Measurements from ENCODE around the gene FFAR4.
"Not testable (repeated sequence)": the region's sequence is repeated elsewhere in the genome, so short reads cannot be mapped to it uniquely, and the experiment has no call there.

FFAR4 gene

GRCh38 chr10:93566435-93567276 lies at the start of gene FFAR4:
Gene FFAR4, plus strand, starts transcription at chr10:93566665. Its CDS starts 56 bp downstream, at chr10:93566721.
- no peak for DNase-seq

- DNase-seq: no peak
These were observed 47.9 kb upstream of the FFAR4 start for GRCh38 chr10:93518531-93518930.

- no peak for DNase-seq
These were observed 31.2 kb upstream of the FFAR4 start for GRCh38 chr10:93535293-93535692.

GRCh38 chr10:93540871-93541270 lies 25.6 kb upstream of the FFAR4 start:
- DNase-seq: not testable (repeated sequence)

GRCh38 chr10:93541402-93542357 lies 24.8 kb upstream of the FFAR4 start:
- DNase-seq: peak; percentile 18

- DNase-seq: no peak
These were observed 24.1 kb upstream of the FFAR4 start for GRCh38 chr10:93542358-93542791.

GRCh38 chr10:93546995-93547394 lies 19.5 kb upstream of the FFAR4 start:
- DNase-seq: not testable (repeated sequence)

GRCh38 chr10:93547522-93547921 lies 18.9 kb upstream of the FFAR4 start:
- no peak for DNase-seq

- no peak for DNase-seq
These were observed 17.9 kb upstream of the FFAR4 start for GRCh38 chr10:93548376-93549071.

GRCh38 chr10:93550606-93551005 lies 15.9 kb upstream of the FFAR4 start:
- no peak for DNase-seq

- DNase-seq: no peak
These were observed 13.7 kb upstream of the FFAR4 start for GRCh38 chr10:93552780-93553179.

- no peak for DNase-seq
These were observed 12.8 kb upstream of the FFAR4 start for GRCh38 chr10:93553482-93554315.

- DNase-seq: no peak
These were observed 12.2 kb upstream of the FFAR4 start for GRCh38 chr10:93554316-93554663.

- DNase-seq: peak; percentile 39
These were observed 11.6 kb upstream of the FFAR4 start for GRCh38 chr10:93554760-93555432.

GRCh38 chr10:93559490-93559889 lies 7.0 kb upstream of the FFAR4 start:
- no peak for DNase-seq

- no peak for DNase-seq
These were observed 5.9 kb upstream of the FFAR4 start for GRCh38 chr10:93560541-93560940.

GRCh38 chr10:93565446-93565845 lies 1.0 kb upstream of the FFAR4 start:
- no peak for DNase-seq

- DNase-seq: no peak
These were observed 1.0 kb downstream of the FFAR4 start for GRCh38 chr10:93567277-93568104.

GRCh38 chr10:93568105-93568390 lies 1.6 kb downstream of the FFAR4 start:
- no peak for DNase-seq

GRCh38 chr10:93570383-93570782 lies 3.9 kb downstream of the FFAR4 start:
- no peak for DNase-seq

GRCh38 chr10:93572606-93573005 lies 6.1 kb downstream of the FFAR4 start:
- DNase-seq: no peak

Measured in stimulated activated CD4-positive, alpha-beta T cell treated with anti-CD3 and anti-CD28 coated beads, Interleukin-4, amount 100 ng/mL, for 1 hour (primary cell).